GM23338 (cell line): Measurements from ENCODE around the gene ARL13B. TPM values are rescaled to one million over a fixed set of nuclear protein-coding genes. Genes with fewer than 3 reads are reported as not detected.

Experiments
- ATAC-seq: fragments of 200-7000 bp; cut with Tn5 transposase; 3 replicates; pipeline ENCODE4 v1.9.1; 2020
- DNase-seq: peaks from one replicate; pipeline ENCODE4 v3.0.0-alpha.2; 2015; ENCODE audit warnings: low spot score
- H2AFZ ChIP-seq: fragments of 200-600 bp; sonication (generic); 2 replicates; pipeline ENCODE4 v1.8.0; 2016; ENCODE audit warnings: antibody characterized with exemption, mild to moderate bottlenecking, moderate library complexity
- H3F3A ChIP-seq: fragments of 200-600 bp; sonication (generic); replicated peaks from 2 replicates; pipeline ENCODE4 v1.8.0; 2017; ENCODE audit warnings: antibody characterized with exemption, mixed run types, low read depth
- H3K27ac ChIP-seq: fragments of 200-600 bp; sonication (generic); 2 replicates; pipeline ENCODE4 v1.6.1; 2016; ENCODE audit warnings: low read depth
- H3K27me3 ChIP-seq: fragments of 200-600 bp; sonication (generic); 2 replicates; pipeline ENCODE4 v1.8.0; 2016; ENCODE audit warnings: mild to moderate bottlenecking, mixed run types, moderate library complexity; ENCODE audit not compliant: insufficient read depth
- H3K36me3 ChIP-seq: fragments of 200-600 bp; sonication (generic); 2 replicates; pipeline ENCODE4 v1.8.0; 2016; ENCODE audit warnings: mild to moderate bottlenecking; ENCODE audit not compliant: insufficient read depth
- H3K4me1 ChIP-seq: fragments of 200-600 bp; sonication (generic); 2 replicates; pipeline ENCODE4 v1.8.0; 2016; ENCODE audit warnings: mild to moderate bottlenecking, moderate library complexity; ENCODE audit not compliant: insufficient read depth
- H3K4me2 ChIP-seq: fragments of 200-600 bp; sonication (generic); 2 replicates; pipeline ENCODE4 v1.7.1; 2017; ENCODE audit warnings: mixed run types
- H3K4me3 ChIP-seq: fragments of 200-600 bp; sonication (generic); 2 replicates; pipeline ENCODE4 v1.6.1; 2016; ENCODE audit warnings: mixed run types
- H3K79me2 ChIP-seq: fragments of 200-600 bp; sonication (generic); replicated peaks from 2 replicates; pipeline ENCODE4 v1.8.0; 2017; ENCODE audit warnings: mild to moderate bottlenecking; ENCODE audit not compliant: insufficient read depth
- H3K9me2 ChIP-seq: fragments of 200-600 bp; sonication (generic); 2 replicates; pipeline ENCODE4 v1.8.0; 2017; ENCODE audit not compliant: insufficient read depth
- H4K20me1 ChIP-seq: fragments of 200-600 bp; sonication (generic); replicated peaks from 2 replicates; pipeline ENCODE4 v1.8.0; 2017; ENCODE audit warnings: mild to moderate bottlenecking; ENCODE audit not compliant: insufficient read depth
- H3K27ac Mint-ChIP-seq: 2 replicates; pipeline ENCODE4 v1.8.0; 2020; ENCODE audit warnings: inconsistent platforms, mild to moderate bottlenecking, moderate library complexity, mixed read lengths
- H3K27me3 Mint-ChIP-seq: 3 replicates; pipeline ENCODE4 v1.8.0; 2022; ENCODE audit warnings: low read depth, mild to moderate bottlenecking, moderate library complexity, mixed read lengths, inconsistent platforms; ENCODE audit not compliant: insufficient read depth, poor library complexity
- H3K36me3 Mint-ChIP-seq: 3 replicates; pipeline ENCODE4 v1.8.0; 2021; ENCODE audit warnings: low read depth, mild to moderate bottlenecking, inconsistent platforms, moderate library complexity, mixed read lengths
- H3K4me1 Mint-ChIP-seq: 3 replicates; pipeline ENCODE4 v1.8.0; 2020; ENCODE audit warnings: mild to moderate bottlenecking, inconsistent platforms, mixed read lengths
- H3K4me3 Mint-ChIP-seq: 3 replicates; pipeline ENCODE4 v1.8.0; 2021; ENCODE audit warnings: moderate library complexity, mild to moderate bottlenecking, inconsistent platforms, mixed read lengths
- H3K9me3 Mint-ChIP-seq: 3 replicates; pipeline ENCODE4 v1.8.0; 2020; ENCODE audit warnings: moderate library complexity, mild to moderate bottlenecking, inconsistent platforms, mixed read lengths
- CTCF ChIP-seq, 2 experiments: fragments of 200-600 bp in 1 of 2; sonication (generic) in 1 of 2; conservative IDR thresholded peaks; 2 replicates each; pipeline versions ENCODE4 v1.5.1 to v1.6.1; 2016 to 2017; ENCODE audit warnings: antibody characterized with exemption in 2 of 2, low read depth in 2 of 2, mild to moderate bottlenecking in 2 of 2, moderate library complexity in 1 of 2
- ETS1 ChIP-seq: IDR thresholded peaks from 2 replicates; pipeline ENCODE4 v1.6.1; 2016; ENCODE audit warnings: antibody characterized with exemption
- POLR2AphosphoS5 ChIP-seq: IDR thresholded peaks from 2 replicates; pipeline ENCODE4 v1.6.1; 2016; ENCODE audit warnings: antibody characterized with exemption, low read depth
- REST ChIP-seq: IDR thresholded peaks from one replicate; pipeline ENCODE4 v1.6.1; 2018; ENCODE audit warnings: antibody characterized with exemption; ENCODE audit not compliant: unreplicated experiment
- STAT1 ChIP-seq: IDR thresholded peaks from one replicate; pipeline ENCODE4 v1.6.1; 2016; ENCODE audit warnings: antibody characterized with exemption; ENCODE audit not compliant: unreplicated experiment
- ZNF331 ChIP-seq: fragments of 250-450 bp; sonication (Bioruptor Pico); IDR thresholded peaks from 2 replicates; pipeline ENCODE4 v1.5.0; 2020; ENCODE audit warnings: low read depth, mild to moderate bottlenecking, moderate library complexity
- polyA plus RNA-seq: library from polyadenylated mRNA; unstranded; fragments of >200 nt; fragmentation: Nextera tagmentation; extraction: Ambion mirVana; gene quantifications from 2 replicates; pipeline ENCODE4 v1.2.1, GENCODE V29; 2016
- total RNA-seq: library from RNA; depleted of rRNA; stranded (reverse); fragments of >200 nt; shearing (Covaris generic); gene quantifications from 2 replicates; pipeline ENCODE4 v1.2.3, GENCODE V29; 2014

ARL13B gene
- total and polyA plus RNA-seq, 2 experiments from 2014 or later = 7.9 to 17.1 TPM

GRCh38 chr3:94066506-94067500, 86.8 kb downstream of the ARL13B start (continued):
- TF ChIP-seq ZNF331 (CRISPR knock-in tag) (no peak), REST (no peak), POLR2AphosphoS5 (no peak), ETS1 (no peak)

GRCh38 chr3:94069194-94069813, 89.3 kb downstream of the ARL13B start:
- Histone ChIP-seq H3K4me2 (no peak overlapping the region), H3F3A (no peaks in the 10 kb centered on the region), H3K27me3 (no peaks in the 10 kb centered on the region), H3K79me2 (peaks cover 8% of the 10 kb centered on the region; the same call in 1 of the 2 replicates), H3K4me3 (no peak overlapping the region), H3K27ac (no peak overlapping the region), H3K36me3 (no peaks in the 10 kb centered on the region), H3K9me2 (no peaks in the 10 kb centered on the region), H4K20me1 (no peaks in the 10 kb centered on the region), H3K4me1 (no peaks in the 10 kb centered on the region), H2AFZ (no peak overlapping the region)
- no peak overlapping the region for H3K27ac Mint-ChIP-seq
- H3K4me1 Mint-ChIP-seq = no peaks in the 10 kb centered on the region
- peaks cover 22% of the 10 kb centered on the region for H3K36me3 Mint-ChIP-seq
- H3K4me3 Mint-ChIP-seq = no peak overlapping the region
- TF ChIP-seq STAT1 (no peak), CTCF (conservative IDR thresholded peaks at IDR 0.05; ENCODE audit: low read depth in 2 of 2) (peak in 1 of 2 experiments; percentile 81; a peak in 3 of 4 replicates)
- no peaks in the 10 kb centered on the region for H3K27me3 Mint-ChIP-seq
- H3K9me3 Mint-ChIP-seq = no peaks in the 10 kb centered on the region
- no peak for ATAC-seq
- DNase-seq = peak; percentile 42
